ENCODE measurements around the gene GAGE10. TPM values are rescaled to one million over a fixed set of nuclear protein-coding genes. Genes with fewer than 3 reads are reported as not detected.

Gene GAGE10
- total RNA-seq, 1 donor from 2014 or later = not detected

- no peaks in the 10 kb centered on the region for H3K27me3 Mint-ChIP-seq (ENCODE audit: low read depth)
- H3K36me3 Mint-ChIP-seq (ENCODE audit: low read depth) = peaks cover 1% of the 10 kb centered on the region
- H3K27ac Mint-ChIP-seq (ENCODE audit: unreplicated experiment) = no peak overlapping the region
- no peaks in the 10 kb centered on the region for H3K4me1 Mint-ChIP-seq (ENCODE audit: low read depth)
- TF ChIP-seq, protein P1, sequence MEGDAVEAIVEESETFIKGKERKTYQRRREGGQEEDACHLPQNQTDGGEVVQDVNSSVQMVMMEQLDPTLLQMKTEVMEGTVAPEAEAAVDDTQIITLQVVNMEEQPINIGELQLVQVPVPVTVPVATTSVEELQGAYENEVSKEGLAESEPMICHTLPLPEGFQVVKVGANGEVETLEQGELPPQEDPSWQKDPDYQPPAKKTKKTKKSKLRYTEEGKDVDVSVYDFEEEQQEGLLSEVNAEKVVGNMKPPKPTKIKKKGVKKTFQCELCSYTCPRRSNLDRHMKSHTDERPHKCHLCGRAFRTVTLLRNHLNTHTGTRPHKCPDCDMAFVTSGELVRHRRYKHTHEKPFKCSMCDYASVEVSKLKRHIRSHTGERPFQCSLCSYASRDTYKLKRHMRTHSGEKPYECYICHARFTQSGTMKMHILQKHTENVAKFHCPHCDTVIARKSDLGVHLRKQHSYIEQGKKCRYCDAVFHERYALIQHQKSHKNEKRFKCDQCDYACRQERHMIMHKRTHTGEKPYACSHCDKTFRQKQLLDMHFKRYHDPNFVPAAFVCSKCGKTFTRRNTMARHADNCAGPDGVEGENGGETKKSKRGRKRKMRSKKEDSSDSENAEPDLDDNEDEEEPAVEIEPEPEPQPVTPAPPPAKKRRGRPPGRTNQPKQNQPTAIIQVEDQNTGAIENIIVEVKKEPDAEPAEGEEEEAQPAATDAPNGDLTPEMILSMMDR (IDR thresholded peaks at IDR 0.05) = no peak
- H3K4me3 Mint-ChIP-seq (ENCODE audit: unreplicated experiment) = no peak overlapping the region
- peaks cover 5% of the 10 kb centered on the region for H3K9me3 Mint-ChIP-seq (ENCODE audit: low read depth)
- no peak for DNase-seq (ENCODE audit: low spot score)
Observed at GRCh38 chrX:49257846-49258748, 45.3 kb upstream of the GAGE10 start.

DNA sequence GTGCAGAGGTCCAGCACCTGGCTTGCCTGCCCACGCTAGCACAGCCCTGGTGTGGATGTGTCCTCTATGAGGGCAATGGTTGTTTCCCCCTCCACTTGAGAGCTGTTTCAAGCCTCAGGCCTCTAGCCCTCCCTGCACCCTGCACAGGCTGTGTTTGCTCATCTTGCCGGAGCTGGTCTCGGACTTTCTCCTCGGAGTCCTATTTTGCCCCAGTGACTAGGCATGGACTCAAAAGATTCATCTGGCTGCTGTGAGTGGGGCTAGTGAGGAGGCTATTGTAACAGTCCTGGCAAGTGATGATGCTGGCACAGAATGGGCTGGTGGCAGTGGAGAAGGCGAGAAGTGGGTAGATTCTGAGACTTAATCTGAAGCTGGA, 44.7 kb upstream of the GAGE10 start:
- no peak for DNase-seq (ENCODE audit: low spot score)
- H3K4me3 Mint-ChIP-seq (ENCODE audit: unreplicated experiment) = no peak overlapping the region
- H3K36me3 Mint-ChIP-seq (ENCODE audit: low read depth) = peaks cover 1% of the 10 kb centered on the region
- no peaks in the 10 kb centered on the region for H3K27me3 Mint-ChIP-seq (ENCODE audit: low read depth)
- TF ChIP-seq, protein P1 (IDR thresholded peaks at IDR 0.05) = no peak
- H3K9me3 Mint-ChIP-seq (ENCODE audit: low read depth) = peaks cover 5% of the 10 kb centered on the region
- no peak overlapping the region for H3K27ac Mint-ChIP-seq (ENCODE audit: unreplicated experiment)
- H3K4me1 Mint-ChIP-seq (ENCODE audit: low read depth) = no peaks in the 10 kb centered on the region

GRCh38 chrX:49260221-49260985, 43.0 kb upstream of the GAGE10 start:
- Mint-ChIP-seq H3K27me3 (ENCODE audit: low read depth) (no peaks in the 10 kb centered on the region), H3K4me1 (ENCODE audit: low read depth) (no peaks in the 10 kb centered on the region), H3K27ac (ENCODE audit: unreplicated experiment) (no peak overlapping the region), H3K4me3 (ENCODE audit: unreplicated experiment) (no peak overlapping the region), H3K36me3 (ENCODE audit: low read depth) (peaks cover 1% of the 10 kb centered on the region), H3K9me3 (ENCODE audit: low read depth) (peaks cover 5% of the 10 kb centered on the region)
- DNase-seq (ENCODE audit: low spot score) = peak; percentile 71
- TF ChIP-seq, protein P1 (IDR thresholded peaks at IDR 0.05) = no peak

DNA sequence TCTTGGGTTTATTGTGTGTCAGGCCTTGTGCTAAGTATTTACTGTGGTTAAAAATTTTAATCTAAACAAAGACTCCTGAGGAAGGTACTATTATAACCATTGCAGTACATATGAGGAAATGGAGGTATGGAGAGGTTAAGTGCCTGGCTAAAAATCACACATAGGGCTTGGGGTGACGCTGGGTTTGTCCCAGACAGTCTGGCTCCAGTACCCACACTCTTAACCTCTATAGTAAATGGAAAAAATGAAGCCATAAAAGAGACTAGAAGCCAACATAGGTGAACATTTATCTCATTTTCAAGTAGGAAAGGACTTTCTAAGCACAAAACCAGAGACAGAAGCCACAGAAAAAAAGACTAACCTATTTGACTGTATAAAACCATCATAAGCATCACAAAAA, 40.8 kb upstream of the GAGE10 start:
- Mint-ChIP-seq H3K4me1 (ENCODE audit: low read depth) (no peaks in the 10 kb centered on the region), H3K4me3 (ENCODE audit: unreplicated experiment) (no peak overlapping the region)

GRCh38 chrX:49263631-49264030, 39.8 kb upstream of the GAGE10 start:
- H3K27ac Mint-ChIP-seq (ENCODE audit: unreplicated experiment) = no peak overlapping the region
- no peak overlapping the region for H3K4me3 Mint-ChIP-seq (ENCODE audit: unreplicated experiment)
- no peaks in the 10 kb centered on the region for H3K27me3 Mint-ChIP-seq (ENCODE audit: low read depth)
- H3K9me3 Mint-ChIP-seq (ENCODE audit: low read depth) = peaks cover 5% of the 10 kb centered on the region
- peaks cover 6% of the 10 kb centered on the region for H3K4me1 Mint-ChIP-seq (ENCODE audit: low read depth)
- DNase-seq (ENCODE audit: low spot score) = peak; percentile 7
- TF ChIP-seq, protein P1 (IDR thresholded peaks at IDR 0.05) = no peak
- H3K36me3 Mint-ChIP-seq (ENCODE audit: low read depth) = peaks cover 1% of the 10 kb centered on the region

More for the DNA sequence above, 40.8 kb upstream of the GAGE10 start:
- Mint-ChIP-seq H3K27me3 (ENCODE audit: low read depth) (no peaks in the 10 kb centered on the region), H3K9me3 (ENCODE audit: low read depth) (peaks cover 5% of the 10 kb centered on the region), H3K27ac (ENCODE audit: unreplicated experiment) (no peak overlapping the region), H3K36me3 (ENCODE audit: low read depth) (peaks cover 1% of the 10 kb centered on the region)
- TF ChIP-seq, protein P1 (IDR thresholded peaks at IDR 0.05) = no peak
- no peak for DNase-seq (ENCODE audit: low spot score)
